HG02970 (cell line): ENCODE results near the gene GEMIN8.

Experiments used
- ATAC-seq: cut with Tn5 transposase; IDR thresholded peaks from one replicate; pipeline ENCODE4 v1.9.1; 2021; ENCODE audit warnings: mild to moderate bottlenecking, moderate library complexity, moderate number of reproducible peaks; ENCODE audit not compliant: unreplicated experiment, low FRiP score

Gene GEMIN8

GRCh38 chrX:14017399-14017798 is 12.3 kb downstream of the GEMIN8 start:
- ATAC-seq: no peak

- no peak for ATAC-seq
Observed at GRCh38 chrX:14015941-14016340, 13.8 kb downstream of the GEMIN8 start.

- ATAC-seq: no peak
Observed at GRCh38 chrX:14015294-14015693, 14.4 kb downstream of the GEMIN8 start.

- no peak for ATAC-seq
Observed at GRCh38 chrX:14014526-14014925, 15.2 kb downstream of the GEMIN8 start.

- no peak for ATAC-seq
Observed at GRCh38 chrX:14013054-14013453, 16.6 kb downstream of the GEMIN8 start.

- no peak for ATAC-seq
Observed at GRCh38 chrX:14010566-14010965, 19.1 kb downstream of the GEMIN8 start.

GRCh38 chrX:14006540-14006939 is 23.2 kb downstream of the GEMIN8 start:
- ATAC-seq: no peak

- ATAC-seq: no peak
Observed at GRCh38 chrX:14003876-14004425, 25.7 kb downstream of the GEMIN8 start.

- no peak for ATAC-seq
Observed at GRCh38 chrX:14003028-14003427, 26.7 kb downstream of the GEMIN8 start.

GRCh38 chrX:13996650-13997049 is 33.0 kb downstream of the GEMIN8 start:
- no peak for ATAC-seq

GRCh38 chrX:13994536-13995080 is 35.1 kb downstream of the GEMIN8 start:
- no peak for ATAC-seq

GRCh38 chrX:13994104-13994503 is 35.6 kb downstream of the GEMIN8 start:
- no peak for ATAC-seq

- ATAC-seq: no peak
Observed at GRCh38 chrX:13990126-13990800, 39.4 kb downstream of the GEMIN8 start.

- no peak for ATAC-seq
Observed at GRCh38 chrX:13985697-13986435, 43.8 kb downstream of the GEMIN8 start.

- no peak for ATAC-seq
Observed at GRCh38 chrX:13983734-13984133, 46.0 kb downstream of the GEMIN8 start.

GRCh38 chrX:13968198-13968597 is 61.5 kb downstream of the GEMIN8 start:
- no peak for ATAC-seq

GRCh38 chrX:13967636-13968035 is 62.1 kb downstream of the GEMIN8 start:
- ATAC-seq: no peak

- ATAC-seq: no peak
Observed at GRCh38 chrX:13966793-13967125, 62.9 kb downstream of the GEMIN8 start.

- ATAC-seq: no peak
Observed at GRCh38 chrX:13966071-13966792, 63.5 kb downstream of the GEMIN8 start.

- ATAC-seq: no peak
Observed at GRCh38 chrX:13965531-13965930, 64.2 kb downstream of the GEMIN8 start.

- ATAC-seq: no peak
Observed at GRCh38 chrX:13956998-13957397, 72.7 kb downstream of the GEMIN8 start.
